Activated naive CD4-positive, alpha-beta T cell treated with anti-CD3 and anti-CD28 coated beads, Interleukin-2, amount 50 U/mL, for 24 hours (primary cell): Measurements from ENCODE around the gene U2AF1.
"Not testable (repeated sequence)": the region's sequence is repeated elsewhere in the genome, so short reads cannot be mapped to it uniquely, and the experiment has no call there.

Experiments used
- H3K27ac Mint-ChIP-seq: one replicate; pipeline ENCODE4 v1.8.0; 2021; ENCODE audit warnings: mild to moderate bottlenecking, mixed read lengths
- H3K27me3 Mint-ChIP-seq: one replicate; pipeline ENCODE4 v1.8.0; 2021; ENCODE audit warnings: mixed read lengths
- H3K36me3 Mint-ChIP-seq: one replicate; pipeline ENCODE4 v1.8.0; 2021; ENCODE audit warnings: mixed read lengths
- H3K4me1 Mint-ChIP-seq: one replicate; pipeline ENCODE4 v1.8.0; 2021; ENCODE audit warnings: mixed read lengths
- H3K4me3 Mint-ChIP-seq: one replicate; pipeline ENCODE4 v1.8.0; 2021; ENCODE audit warnings: mild to moderate bottlenecking, mixed read lengths
- H3K9me3 Mint-ChIP-seq: one replicate; pipeline ENCODE4 v1.8.0; 2021; ENCODE audit warnings: mixed read lengths

The U2AF1 gene

GRCh38 chr21:43062955-43063664 lies 44.3 kb downstream of the U2AF1 start:
- not testable (repeated sequence) for H3K4me3 Mint-ChIP-seq, H3K9me3 Mint-ChIP-seq, H3K27me3 Mint-ChIP-seq

GRCh38 chr21:43053112-43053511 lies 54.3 kb downstream of the U2AF1 start:
- not testable (repeated sequence) for H3K27me3 Mint-ChIP-seq, H3K27ac Mint-ChIP-seq, H3K9me3 Mint-ChIP-seq, H3K36me3 Mint-ChIP-seq, H3K4me3 Mint-ChIP-seq, H3K4me1 Mint-ChIP-seq

More at GRCh38 chr21:43062955-43063664, 44.3 kb downstream of the U2AF1 start:
- H3K4me1 Mint-ChIP-seq, H3K27ac Mint-ChIP-seq, H3K36me3 Mint-ChIP-seq: not testable (repeated sequence)

- not testable (repeated sequence) for H3K4me1 Mint-ChIP-seq, H3K36me3 Mint-ChIP-seq, H3K27me3 Mint-ChIP-seq, H3K27ac Mint-ChIP-seq, H3K4me3 Mint-ChIP-seq, H3K9me3 Mint-ChIP-seq
Observed at GRCh38 chr21:43045876-43046821, 61.2 kb downstream of the U2AF1 start.

- not testable (repeated sequence) for H3K36me3 Mint-ChIP-seq, H3K27me3 Mint-ChIP-seq, H3K9me3 Mint-ChIP-seq, H3K27ac Mint-ChIP-seq, H3K4me1 Mint-ChIP-seq
- peak overlapping the region; percentile 11 for H3K4me3 Mint-ChIP-seq
Observed at GRCh38 chr21:43045165-43045875, 62.0 kb downstream of the U2AF1 start.

- not testable (repeated sequence) for H3K36me3 Mint-ChIP-seq, H3K27me3 Mint-ChIP-seq, H3K4me3 Mint-ChIP-seq, H3K27ac Mint-ChIP-seq, H3K4me1 Mint-ChIP-seq, H3K9me3 Mint-ChIP-seq
Observed at GRCh38 chr21:43044547-43044946, 62.8 kb downstream of the U2AF1 start.

- not testable (repeated sequence) for H3K27me3 Mint-ChIP-seq, H3K27ac Mint-ChIP-seq, H3K4me3 Mint-ChIP-seq, H3K36me3 Mint-ChIP-seq, H3K9me3 Mint-ChIP-seq, H3K4me1 Mint-ChIP-seq
Observed at GRCh38 chr21:43043291-43043690, 64.1 kb downstream of the U2AF1 start.
